Peyer's patch (tissue), 4 donors: ENCODE measurements around the gene ZBTB47.

Source experiments
- CTCF ChIP-seq, 6 experiments: fragments of 450-650 bp in 4 of 6; fragments of 200-600 bp in 2 of 6; sonication (generic) in 1 of 6; IDR thresholded peaks; one replicate each; pipeline ENCODE4 v1.5.1; 2017 to 2019; ENCODE audit warnings: antibody characterized with exemption in 6 of 6, mild to moderate bottlenecking in 3 of 6, moderate library complexity in 1 of 6
- POLR2A ChIP-seq, 2 donors: fragments of 450-650 bp; IDR thresholded peaks; one replicate each; pipeline ENCODE4 v1.5.1; 2017; ENCODE audit warnings: antibody characterized with exemption in 2 of 2, mild to moderate bottlenecking in 2 of 2, moderate library complexity in 2 of 2

DNA sequence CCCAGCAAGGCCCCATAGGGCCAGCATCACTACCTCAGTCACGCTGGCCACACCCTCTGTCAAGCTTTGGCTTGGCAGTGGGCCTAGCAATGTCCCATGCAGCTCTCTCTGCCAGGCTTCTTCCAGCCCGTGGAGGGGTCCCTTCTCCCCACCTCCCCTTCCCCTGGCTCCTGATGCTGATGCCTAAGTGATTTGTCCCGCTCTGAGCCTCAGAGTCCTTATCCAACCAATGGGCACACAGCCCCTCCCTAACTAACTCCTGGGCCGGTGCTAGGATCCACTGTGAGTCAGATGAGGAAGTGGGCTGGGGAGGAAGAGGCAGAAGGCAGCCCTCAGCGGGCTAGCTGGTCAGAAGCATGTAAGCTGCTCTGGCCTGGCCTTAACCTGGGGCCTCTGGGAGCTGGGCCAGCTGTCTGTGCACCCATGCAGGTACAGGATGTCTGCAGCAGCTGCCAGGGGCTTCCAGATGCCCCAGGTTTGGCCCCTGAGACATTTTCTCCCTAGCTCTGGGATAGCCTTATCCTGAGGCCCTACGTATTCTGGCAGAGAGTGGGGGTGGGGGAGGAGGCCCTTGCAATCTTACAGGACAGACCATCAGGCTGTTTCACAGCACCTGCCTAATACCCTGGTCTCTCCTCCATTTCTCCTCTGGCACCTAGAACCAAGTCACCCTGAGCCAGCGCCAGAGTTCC, 740 bp upstream of the ZBTB47 start:
- TF ChIP-seq CTCF (IDR thresholded peaks at IDR 0.05) (no peak), POLR2A (IDR thresholded peaks at IDR 0.05) (peak; percentile 60 to 82)
